ENCODE results near the gene MMP25. TPM values are rescaled to one million over a fixed set of nuclear protein-coding genes. Genes with fewer than 3 reads are reported as not detected.

The MMP25 gene
- total and polyA plus RNA-seq, 10 of the 15 experiments (the other 5 are each of a cell fraction or from before 2014, with no cell fraction given) = 0.03 to 0.36 (median 0.13) TPM; not detected in 1

DNA sequence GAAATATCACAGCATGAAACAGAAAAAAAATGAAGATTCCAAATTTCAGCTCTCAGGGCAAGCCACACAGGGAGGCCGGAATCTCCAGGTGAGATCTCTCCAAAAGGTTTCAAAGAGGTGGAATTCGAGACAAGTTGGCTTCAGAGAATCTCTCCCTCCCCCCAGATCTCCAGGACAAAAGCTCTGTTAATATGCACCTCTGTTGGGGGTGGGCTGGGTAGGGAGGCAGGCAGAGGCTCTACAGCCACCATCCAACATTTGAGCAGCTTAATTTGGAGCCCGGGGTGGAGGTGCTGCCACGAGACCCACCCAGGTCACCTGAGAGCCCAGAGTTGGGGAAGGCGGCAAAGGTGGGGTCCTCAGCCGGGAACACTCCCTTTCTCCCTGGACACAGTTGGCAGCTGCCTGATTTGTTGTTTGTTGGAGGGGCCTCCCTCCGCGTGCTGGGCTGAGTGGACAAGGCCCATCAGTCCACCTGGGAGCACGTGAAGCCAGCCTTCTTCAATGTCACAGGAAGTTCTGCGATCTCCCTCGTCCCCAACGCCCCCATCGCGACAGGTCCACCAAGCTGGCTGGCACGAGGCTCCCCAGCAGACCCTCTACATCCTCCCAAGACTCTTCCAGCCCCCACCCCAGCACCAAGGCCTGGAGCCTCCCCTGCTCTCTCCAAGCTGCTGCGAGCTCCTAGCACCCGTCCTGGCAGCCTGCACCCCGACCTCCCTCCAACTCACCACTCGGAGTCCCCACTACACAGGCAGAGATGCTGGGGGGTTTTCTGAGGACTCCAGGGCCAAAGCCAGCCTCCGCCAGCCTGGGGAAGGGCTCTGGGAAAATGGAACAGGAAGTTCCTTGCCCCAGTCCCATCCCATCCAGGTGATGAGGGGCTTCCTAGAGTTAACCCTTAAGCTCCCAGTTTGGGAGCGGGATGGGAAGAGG is 52.4 kb downstream of the MMP25 start, which contains the start of gene ZSCAN10 (continued):
- TF ChIP-seq, protein P1, sequence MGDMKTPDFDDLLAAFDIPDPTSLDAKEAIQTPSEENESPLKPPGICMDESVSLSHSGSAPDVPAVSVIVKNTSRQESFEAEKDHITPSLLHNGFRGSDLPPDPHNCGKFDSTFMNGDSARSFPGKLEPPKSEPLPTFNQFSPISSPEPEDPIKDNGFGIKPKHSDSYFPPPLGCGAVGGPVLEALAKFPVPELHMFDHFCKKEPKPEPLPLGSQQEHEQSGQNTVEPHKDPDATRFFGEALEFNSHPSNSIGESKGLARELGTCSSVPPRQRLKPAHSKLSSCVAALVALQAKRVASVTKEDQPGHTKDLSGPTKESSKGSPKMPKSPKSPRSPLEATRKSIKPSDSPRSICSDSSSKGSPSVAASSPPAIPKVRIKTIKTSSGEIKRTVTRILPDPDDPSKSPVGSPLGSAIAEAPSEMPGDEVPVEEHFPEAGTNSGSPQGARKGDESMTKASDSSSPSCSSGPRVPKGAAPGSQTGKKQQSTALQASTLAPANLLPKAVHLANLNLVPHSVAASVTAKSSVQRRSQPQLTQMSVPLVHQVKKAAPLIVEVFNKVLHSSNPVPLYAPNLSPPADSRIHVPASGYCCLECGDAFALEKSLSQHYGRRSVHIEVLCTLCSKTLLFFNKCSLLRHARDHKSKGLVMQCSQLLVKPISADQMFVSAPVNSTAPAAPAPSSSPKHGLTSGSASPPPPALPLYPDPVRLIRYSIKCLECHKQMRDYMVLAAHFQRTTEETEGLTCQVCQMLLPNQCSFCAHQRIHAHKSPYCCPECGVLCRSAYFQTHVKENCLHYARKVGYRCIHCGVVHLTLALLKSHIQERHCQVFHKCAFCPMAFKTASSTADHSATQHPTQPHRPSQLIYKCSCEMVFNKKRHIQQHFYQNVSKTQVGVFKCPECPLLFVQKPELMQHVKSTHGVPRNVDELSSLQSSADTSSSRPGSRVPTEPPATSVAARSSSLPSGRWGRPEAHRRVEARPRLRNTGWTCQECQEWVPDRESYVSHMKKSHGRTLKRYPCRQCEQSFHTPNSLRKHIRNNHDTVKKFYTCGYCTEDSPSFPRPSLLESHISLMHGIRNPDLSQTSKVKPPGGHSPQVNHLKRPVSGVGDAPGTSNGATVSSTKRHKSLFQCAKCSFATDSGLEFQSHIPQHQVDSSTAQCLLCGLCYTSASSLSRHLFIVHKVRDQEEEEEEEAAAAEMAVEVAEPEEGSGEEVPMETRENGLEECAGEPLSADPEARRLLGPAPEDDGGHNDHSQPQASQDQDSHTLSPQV (IDR thresholded peaks at IDR 0.05) = no peak
- TF ChIP-seq SUPT20H (IDR thresholded peaks at IDR 0.05; ENCODE audit: borderline replicate concordance, control insufficient read depth, low read depth, low read length) (no peak), RUNX3 (IDR thresholded peaks at IDR 0.05; ENCODE audit: low read length) (no peak)

DNA sequence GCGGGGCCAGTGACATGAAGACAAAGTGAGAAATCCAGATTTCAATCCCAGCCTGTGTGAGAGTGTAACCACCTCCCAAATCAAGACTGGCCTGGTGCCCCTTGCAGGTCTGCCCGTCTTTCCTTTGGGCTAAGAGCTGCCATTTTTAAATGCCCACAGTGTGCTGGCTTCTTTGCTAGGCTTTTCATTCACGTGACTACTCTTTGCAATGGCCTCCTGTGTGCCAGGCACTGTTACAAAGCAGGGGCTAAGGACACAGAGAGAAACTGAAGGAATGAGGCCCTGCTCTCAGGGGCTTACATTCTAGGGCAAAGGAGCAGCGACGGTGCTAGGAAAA is 53.0 kb downstream of the MMP25 start:
- 58% methylated on average over 5 of the region's 5 CpGs for WGBS (ENCODE audit: insufficient coverage, insufficient replicate concordance, low lambda C conversion rate, missing lambda C conversion rate)

More for the DNA sequence above, 53.0 kb downstream of the MMP25 start:
- Histone ChIP-seq H3K36me3 (ENCODE audit: control insufficient read depth in 2 of 2, insufficient read depth in 2 of 2, low read length in 1 of 2) (no peaks in the 10 kb centered on the region), H3K4me1 (ENCODE audit: control insufficient read depth, insufficient read depth, low read length) (peaks cover 29% of the 10 kb centered on the region), H3K9ac (ENCODE audit: control insufficient read depth, insufficient read depth, low read length) (no peak overlapping the region), H3K4me3 (no peak overlapping the region), H3K27me3 (replicated peaks in 1 of 2; ENCODE audit: control insufficient read depth in 2 of 2, insufficient read depth in 2 of 2, low read length in 1 of 2) (no peaks in the 10 kb centered on the region), H3K9me3 (replicated peaks; ENCODE audit: control insufficient read depth, insufficient read depth, low read length) (no peaks in the 10 kb centered on the region), H2AFZ (ENCODE audit: control insufficient read depth, low read depth, low read length) (peak overlapping the region; percentile 83), H3K79me2 (ENCODE audit: control insufficient read depth, insufficient read depth, low read length) (no peaks in the 10 kb centered on the region), H3K4me2 (ENCODE audit: control insufficient read depth, insufficient read depth) (no peak overlapping the region), H4K20me1 (ENCODE audit: control insufficient read depth, insufficient read depth) (no peaks in the 10 kb centered on the region), H3K27ac (ENCODE audit: control insufficient read depth, insufficient read depth) (no peak overlapping the region)
- SMC1A ChIA-PET (ENCODE audit: uncharacterized antibody, unreplicated experiment) = interaction anchor here (7.4 kb wide), 1 partner anchor 30 kb away, joined by 67 read pairs; no protein-coding TSS in a partner anchor
- RAD21 ChIA-PET (ENCODE audit: unreplicated experiment) = interaction anchor here (1.9 to 5.3 kb wide), 3 partner anchors 30 to 33 kb away, joined by 6 to 55 read pairs (median 38); partner anchors contain the start of gene IL32
- in situ Hi-C loops (cut with MboI) (loop anchor here (5.0 kb wide), 1 partner anchor 37 kb away; no protein-coding TSS in a partner anchor), intact Hi-C loops (cut with micrococcal nuclease; ENCODE audit: unreplicated experiment) (no loop called here)
- POLR2A ChIA-PET = interaction anchor here (0.7 to 1.7 kb wide), 6 partner anchors 30 to 240 kb away, joined by 3 to 10 read pairs (median 4); no protein-coding TSS in a partner anchor
- TF ChIP-seq CREM (IDR thresholded peaks at IDR 0.05; ENCODE audit: low read depth) = no peak
- no peak for TF ChIP-seq ZNF207 (IDR thresholded peaks at IDR 0.05; ENCODE audit: borderline replicate concordance)
- TF ChIP-seq BHLHE40 (IDR thresholded peaks at IDR 0.05; ENCODE audit: borderline replicate concordance in 1 of 2, low read depth in 2 of 2, low read length in 1 of 2) = peak in 1 of 2 experiments; percentile 13; a peak in 1 of 4 replicates
- no peak for TF ChIP-seq SMC3 (IDR thresholded peaks at IDR 0.05; ENCODE audit: borderline replicate concordance, low read length)
- TF ChIP-seq IKZF2 (IDR thresholded peaks at IDR 0.05) = no peak
- TF ChIP-seq, protein P2, sequence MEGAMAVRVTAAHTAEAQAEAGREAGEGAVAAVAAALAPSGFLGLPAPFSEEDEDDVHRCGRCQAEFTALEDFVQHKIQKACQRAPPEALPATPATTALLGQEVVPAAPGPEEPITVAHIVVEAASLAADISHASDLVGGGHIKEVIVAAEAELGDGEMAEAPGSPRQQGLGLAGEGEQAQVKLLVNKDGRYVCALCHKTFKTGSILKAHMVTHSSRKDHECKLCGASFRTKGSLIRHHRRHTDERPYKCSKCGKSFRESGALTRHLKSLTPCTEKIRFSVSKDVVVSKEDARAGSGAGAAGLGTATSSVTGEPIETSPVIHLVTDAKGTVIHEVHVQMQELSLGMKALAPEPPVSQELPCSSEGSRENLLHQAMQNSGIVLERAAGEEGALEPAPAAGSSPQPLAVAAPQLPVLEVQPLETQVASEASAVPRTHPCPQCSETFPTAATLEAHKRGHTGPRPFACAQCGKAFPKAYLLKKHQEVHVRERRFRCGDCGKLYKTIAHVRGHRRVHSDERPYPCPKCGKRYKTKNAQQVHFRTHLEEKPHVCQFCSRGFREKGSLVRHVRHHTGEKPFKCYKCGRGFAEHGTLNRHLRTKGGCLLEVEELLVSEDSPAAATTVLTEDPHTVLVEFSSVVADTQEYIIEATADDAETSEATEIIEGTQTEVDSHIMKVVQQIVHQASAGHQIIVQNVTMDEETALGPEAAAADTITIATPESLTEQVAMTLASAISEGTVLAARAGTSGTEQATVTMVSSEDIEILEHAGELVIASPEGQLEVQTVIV (IDR thresholded peaks at IDR 0.05; ENCODE audit: borderline replicate concordance, partially characterized antibody) = no peak
- no peak for TF ChIP-seq CEBPB (IDR thresholded peaks at IDR 0.05; ENCODE audit: borderline replicate concordance in 1 of 2, low read depth in 2 of 2, low read length in 2 of 2)
- no peak for TF ChIP-seq ZNF24 (IDR thresholded peaks at IDR 0.05)
- BruUV-seq (replicated peaks) = no TSS peak
- DNase-seq (ENCODE audit: low read depth, low spot score) (no peak), ATAC-seq (no peak), FAIRE-seq (no peak)
- CTCF ChIA-PET = interaction anchor here (1.7 to 21.2 kb wide), 3 partner anchors 22 to 67 kb away, joined by 4 to 396 read pairs (median 20); no protein-coding TSS in a partner anchor
